ENCODE data around the gene TMEM175.
A peak's percentile ranks its signal among the peaks of the same experiment; 100 is the strongest.

TMEM175 gene

GRCh38 chr4:999882-1000425 is 67.7 kb downstream of the TMEM175 start:
- TF ChIP-seq POLR2A (IDR thresholded peaks at IDR 0.05; ENCODE audit: low read length) (no peak), GATA1 (IDR thresholded peaks at IDR 0.05; ENCODE audit: low read depth, low read length) (no peak)
- no peak for DNase-seq

GRCh38 chr4:1000686-1001260 is 68.5 kb downstream of the TMEM175 start:
- TF ChIP-seq POLR2A (IDR thresholded peaks at IDR 0.05; ENCODE audit: low read length) (no peak), GATA1 (IDR thresholded peaks at IDR 0.05; ENCODE audit: low read depth, low read length) (no peak)

GRCh38 chr4:1001561-1002130 is 69.4 kb downstream of the TMEM175 start:
- peak in 1 of 2 experiments; percentile 23 for DNase-seq
- no peak for TF ChIP-seq GATA1 (IDR thresholded peaks at IDR 0.05; ENCODE audit: low read depth, low read length)
- peak; percentile 30 for TF ChIP-seq POLR2A (IDR thresholded peaks at IDR 0.05; ENCODE audit: low read length)

More at GRCh38 chr4:1000686-1001260, 68.5 kb downstream of the TMEM175 start:
- DNase-seq, result no peak

- no peak for TF ChIP-seq POLR2A (IDR thresholded peaks at IDR 0.05; ENCODE audit: low read length)
- TF ChIP-seq GATA1 (IDR thresholded peaks at IDR 0.05; ENCODE audit: low read depth, low read length), result no peak
These were observed 69.9 kb downstream of the TMEM175 start for GRCh38 chr4:1002131-1002630.

GRCh38 chr4:1002631-1003251 is 70.5 kb downstream of the TMEM175 start:
- no peak for DNase-seq
- TF ChIP-seq GATA1 (IDR thresholded peaks at IDR 0.05; ENCODE audit: low read depth, low read length) (no peak), POLR2A (IDR thresholded peaks at IDR 0.05; ENCODE audit: low read length) (no peak)

More at GRCh38 chr4:1002131-1002630, 69.9 kb downstream of the TMEM175 start:
- DNase-seq, result peak; percentile 46 to 53

- no peak for TF ChIP-seq POLR2A (IDR thresholded peaks at IDR 0.05; ENCODE audit: low read length)
- no peak for TF ChIP-seq GATA1 (IDR thresholded peaks at IDR 0.05; ENCODE audit: low read depth, low read length)
- DNase-seq, result no peak
These were observed 71.2 kb downstream of the TMEM175 start for GRCh38 chr4:1003271-1004070.

GRCh38 chr4:1004071-1004418 is 71.8 kb downstream of the TMEM175 start:
- no peak for TF ChIP-seq POLR2A (IDR thresholded peaks at IDR 0.05; ENCODE audit: low read length)
- TF ChIP-seq GATA1 (IDR thresholded peaks at IDR 0.05; ENCODE audit: low read depth, low read length), result no peak
- no peak for DNase-seq

GRCh38 chr4:1004557-1005485 is 72.6 kb downstream of the TMEM175 start:
- DNase-seq, result no peak
- TF ChIP-seq POLR2A (IDR thresholded peaks at IDR 0.05; ENCODE audit: low read length) (no peak), GATA1 (IDR thresholded peaks at IDR 0.05; ENCODE audit: low read depth, low read length) (no peak)

- DNase-seq, result no peak
- TF ChIP-seq GATA1 (IDR thresholded peaks at IDR 0.05; ENCODE audit: low read depth, low read length) (no peak), POLR2A (IDR thresholded peaks at IDR 0.05; ENCODE audit: low read length) (no peak)
These were observed 74.6 kb downstream of the TMEM175 start for GRCh38 chr4:1006856-1007255.
